GM12878 (cell line): ENCODE measurements around the gene HECTD4. TPM values are rescaled to one million over a fixed set of nuclear protein-coding genes. Genes with fewer than 3 reads are reported as not detected.

ENCODE experiments used
- ATAC-seq: fragments of 200-7000 bp; cut with Tn5 transposase; 3 replicates; pipeline ENCODE4 v1.9.1; 2020; ENCODE audit warnings: mild to moderate bottlenecking, moderate library complexity
- BruUV-seq: library from RNA; stranded (reverse); fragments of 400-500 nt; replicated peaks from 2 replicates; lab custom pipeline; 2021; lab: Mats Ljungman, UMichigan
- CTCF ChIA-PET: fragments of 300-600 bp; sonication (Branson Sonifier 250); formaldehyde crosslinking; extraction: SDS; loops from one replicate; lab custom pipeline; 2021; ENCODE audit warnings: inconsistent platforms; lab: Yijun Ruan, JAX
- POLR2A ChIA-PET: fragments of 350-600 bp; formaldehyde crosslinking; extraction: SDS; loops from one replicate; lab custom pipeline; 2021; ENCODE audit warnings: inconsistent platforms; lab: Charles Lee
- RAD21 ChIA-PET: fragments of 300-600 bp; sonication (Branson Sonifier 250); formaldehyde crosslinking; loops from one replicate; lab custom pipeline; 2023; ENCODE audit warnings: antibody characterized with exemption; ENCODE audit not compliant: unreplicated experiment; lab: Charles Lee
- SMC1A ChIA-PET: fragments of 300-600 bp; sonication (Branson Sonifier 250); formaldehyde crosslinking; loops from one replicate; lab custom pipeline; 2023; ENCODE audit not compliant: unreplicated experiment, uncharacterized antibody; lab: Charles Lee
- DNase-seq: peaks from one replicate; pipeline ENCODE4 v3.0.0-alpha.2; 2011; ENCODE audit warnings: low read depth, low spot score
- FAIRE-seq: peaks from 3 replicates; lab custom pipeline; 2011; peaks lifted over from hg19 to GRCh38; lab: Jason Lieb, UNC
- H2AFZ ChIP-seq: 2 replicates; pipeline ENCODE4 v1.6.0; 2011; ENCODE audit warnings: low read depth, low read length, control low read depth; ENCODE audit not compliant: control insufficient read depth
- H3K27ac ChIP-seq: 2 replicates; pipeline ENCODE4 v1.5.1; 2011; ENCODE audit warnings: control low read depth; ENCODE audit not compliant: control insufficient read depth, insufficient read depth
- H3K27me3 ChIP-seq, 2 experiments: replicated peaks in 1 of 2; 2 replicates each; pipeline versions ENCODE4 v1.6.0 to v1.6.1; 2011; ENCODE audit warnings: low read length in 1 of 2; ENCODE audit not compliant: control insufficient read depth in 2 of 2, insufficient read depth in 2 of 2
- H3K36me3 ChIP-seq, 2 experiments: 2 replicates each; pipeline ENCODE4 v1.5.1; 2011; ENCODE audit warnings: low read length in 1 of 2; ENCODE audit not compliant: control insufficient read depth in 2 of 2, insufficient read depth in 2 of 2
- H3K4me1 ChIP-seq: 2 replicates; pipeline ENCODE4 v1.6.1; 2011; ENCODE audit warnings: mild to moderate bottlenecking, low read length, moderate library complexity, mixed read lengths; ENCODE audit not compliant: control insufficient read depth, insufficient read depth
- H3K4me2 ChIP-seq: 2 replicates; pipeline ENCODE4 v1.6.0; 2011; ENCODE audit warnings: control low read depth; ENCODE audit not compliant: control insufficient read depth, insufficient read depth
- H3K4me3 ChIP-seq: fragments of 200-600 bp; sonication (generic); 2 replicates; pipeline ENCODE4 v1.5.1; 2016
- H3K79me2 ChIP-seq: 2 replicates; pipeline ENCODE4 v1.6.0; 2011; ENCODE audit warnings: low read length; ENCODE audit not compliant: control insufficient read depth, insufficient read depth
- H3K9ac ChIP-seq: 2 replicates; pipeline ENCODE4 v1.8.0; 2011; ENCODE audit warnings: low read length, control low read depth, mixed read lengths; ENCODE audit not compliant: control insufficient read depth, insufficient read depth
- H3K9me3 ChIP-seq: replicated peaks from 3 replicates; pipeline ENCODE4 v1.5.1; 2011; ENCODE audit warnings: mild to moderate bottlenecking, low read length; ENCODE audit not compliant: control insufficient read depth, insufficient read depth
- H4K20me1 ChIP-seq: 2 replicates; pipeline ENCODE4 v1.6.0; 2011; ENCODE audit not compliant: control insufficient read depth, insufficient read depth
- ASH2L ChIP-seq: fragments of 300-600, 200-600 bp; sonication (generic); IDR thresholded peaks from 2 replicates; pipeline ENCODE4 v1.6.1; 2017; ENCODE audit warnings: low read depth, mild to moderate bottlenecking, borderline replicate concordance
- EED ChIP-seq: sonication (generic); IDR thresholded peaks from 2 replicates; pipeline ENCODE4 v1.6.1; 2016; ENCODE audit warnings: antibody characterized with exemption, low read depth
- ETV6 ChIP-seq, 2 experiments: fragments of 450-650 bp in 1 of 2; IDR thresholded peaks in 1 of 2; conservative IDR thresholded peaks in 1 of 2; 2 replicates each; pipeline ENCODE4 v1.6.1; 2014; ENCODE audit warnings: antibody characterized with exemption in 1 of 2, borderline replicate concordance in 1 of 2, low read depth in 1 of 2, mild to moderate bottlenecking in 1 of 2, moderate library complexity in 1 of 2
- JUNB ChIP-seq: IDR thresholded peaks from 2 replicates; pipeline ENCODE4 v1.6.1; 2016; ENCODE audit warnings: antibody characterized with exemption, mild to moderate bottlenecking
- KLF5 ChIP-seq: fragments of 450-650 bp; IDR thresholded peaks from 2 replicates; pipeline ENCODE4 v1.6.1; 2014; ENCODE audit warnings: mild to moderate bottlenecking; ENCODE audit not compliant: partially characterized antibody
- LARP7 ChIP-seq: fragments of 450-650 bp; IDR thresholded peaks from 2 replicates; pipeline ENCODE4 v1.6.1; 2017; ENCODE audit warnings: mild to moderate bottlenecking
- MEF2A ChIP-seq: IDR thresholded peaks from 2 replicates; pipeline ENCODE4 v1.6.1; 2011; ENCODE audit warnings: low read depth, mild to moderate bottlenecking, low read length, moderate library complexity; ENCODE audit not compliant: insufficient read depth
- MYC ChIP-seq: IDR thresholded peaks from 2 replicates; pipeline ENCODE4 v1.6.1; 2011; ENCODE audit warnings: mild to moderate bottlenecking, low read length, moderate library complexity, inconsistent platforms; ENCODE audit not compliant: insufficient read depth, insufficient replicate concordance, insufficient read length, severe bottlenecking
- POU2F2 ChIP-seq: IDR thresholded peaks from 3 replicates; pipeline ENCODE4 v1.6.1; 2011; ENCODE audit warnings: low read depth, mild to moderate bottlenecking, low read length, borderline replicate concordance
- SPI1 ChIP-seq: IDR thresholded peaks from 2 replicates; pipeline ENCODE4 v1.6.1; 2011; ENCODE audit warnings: low read depth, mild to moderate bottlenecking, low read length, moderate library complexity, borderline replicate concordance; ENCODE audit not compliant: insufficient read depth
- TCF3 ChIP-seq: IDR thresholded peaks from 2 replicates; pipeline ENCODE4 v1.6.1; 2012; ENCODE audit warnings: low read depth, mild to moderate bottlenecking, low read length, borderline replicate concordance; ENCODE audit not compliant: insufficient read depth
- YBX1 ChIP-seq: fragments of 450-650 bp; IDR thresholded peaks from 2 replicates; pipeline ENCODE4 v1.6.1; 2016; ENCODE audit warnings: antibody characterized with exemption
- ZNF217 ChIP-seq: fragments of 450-650 bp; IDR thresholded peaks from 2 replicates; pipeline ENCODE4 v1.6.1; 2017; ENCODE audit warnings: antibody characterized with exemption, mild to moderate bottlenecking
- WGBS: methylation state at CpG from one replicate; pipeline ENCODE4 v1.1.6; 2016; ENCODE audit warnings: low lambda C conversion rate; ENCODE audit not compliant: insufficient replicate concordance, insufficient coverage; ENCODE audit errors: missing lambda C conversion rate; 5-methylcytosine and 5-hydroxymethylcytosine counted together
- in situ Hi-C: fragments of 300-500 bp; cut with MboI; formaldehyde crosslinking; loops from 9 replicates; pipeline ENCODE4 v1.14.3; 2018; ENCODE audit warnings: mixed read lengths
- intact Hi-C: fragments of 100-400 bp; cut with micrococcal nuclease; formaldehyde crosslinking; loops from one replicate; pipeline ENCODE4 v1.14.2; 2022; ENCODE audit not compliant: unreplicated experiment
- polyA plus RNA-seq, 11 experiments: library from polyadenylated mRNA; depleted of rRNA in 4 of 11; unstranded in 6 of 11; stranded (reverse) in 5 of 11; fragments of >200 nt; fragmentation: Nextera tagmentation in 4 of 11; fragmentation: Illumina TruSeq in 1 of 11; extraction: Ambion mirVana in 4 of 11; extraction: Trizol in 1 of 11; gene quantifications; 1 replicate in 1 of 11; 2 replicates in 10 of 11; pipeline versions ENCODE4 v1.2.1 to v1.2.3, GENCODE V29; 2011 to 2016; ENCODE audit warnings: inconsistent platforms in 2 of 11, missing spikeins in 2 of 11, low read depth in 1 of 11
- total RNA-seq, 4 experiments: library from RNA; depleted of rRNA in 3 of 4; stranded (reverse); fragments of >200 nt in 3 of 4; fragmentation: Illumina TruSeq in 1 of 4; extraction: Trizol in 1 of 4; gene quantifications; 2 replicates each; pipeline versions ENCODE4 v1.2.1 to v1.2.3, GENCODE V29; 2013 to 2021
- TF ChIP-seq, protein P1 (sequence below): IDR thresholded peaks from 2 replicates; pipeline ENCODE4 v1.6.1; 2012; ENCODE audit warnings: low read length, inconsistent platforms

Gene HECTD4
- total and polyA plus RNA-seq, 10 of the 15 experiments (the other 5 are each of a cell fraction or from before 2014, with no cell fraction given), result 5.8 to 43.9 (median 17.9) TPM

DNA sequence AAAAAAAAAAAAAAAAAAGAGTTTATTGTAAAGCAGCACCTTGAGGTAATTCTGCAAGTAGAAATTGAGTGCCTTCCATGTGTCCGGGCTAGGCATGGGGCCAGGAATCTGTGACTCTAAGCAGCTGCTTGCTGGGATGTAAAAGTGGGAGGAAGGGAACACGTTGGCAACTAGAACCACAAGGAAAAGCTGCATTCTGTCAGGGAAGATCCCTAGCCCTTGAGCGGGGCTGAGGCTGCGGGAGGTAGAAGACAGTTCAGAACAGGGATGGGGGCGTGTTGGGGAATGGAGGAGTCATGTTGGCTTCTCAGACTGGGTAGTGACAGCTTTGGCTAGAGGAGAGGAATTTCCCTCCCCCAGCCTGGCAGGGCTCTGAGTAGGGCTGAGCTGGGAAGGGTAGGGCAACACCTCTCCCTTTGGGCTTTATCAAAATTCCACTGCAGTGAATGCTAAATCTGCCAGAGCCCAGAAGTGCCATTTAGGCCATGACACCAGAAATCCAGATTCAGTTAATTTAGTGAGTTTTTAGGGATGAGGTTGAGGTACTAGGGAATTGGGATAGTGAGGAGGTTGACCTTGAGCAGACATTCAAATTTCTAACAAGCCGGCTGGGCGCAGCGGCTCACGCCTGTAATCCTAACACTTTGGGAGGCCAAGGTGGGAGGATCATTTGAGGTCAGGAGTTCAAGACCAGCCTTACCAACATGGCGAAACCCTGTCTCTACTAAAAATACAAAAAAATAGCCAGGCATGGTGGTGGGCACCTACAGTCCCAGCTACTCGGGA, 260.3 kb downstream of the HECTD4 start (continued):
- TF ChIP-seq SPI1 (no peak), KLF5 (no peak), ASH2L (no peak), JUNB (no peak), POU2F2 (no peak)

DNA sequence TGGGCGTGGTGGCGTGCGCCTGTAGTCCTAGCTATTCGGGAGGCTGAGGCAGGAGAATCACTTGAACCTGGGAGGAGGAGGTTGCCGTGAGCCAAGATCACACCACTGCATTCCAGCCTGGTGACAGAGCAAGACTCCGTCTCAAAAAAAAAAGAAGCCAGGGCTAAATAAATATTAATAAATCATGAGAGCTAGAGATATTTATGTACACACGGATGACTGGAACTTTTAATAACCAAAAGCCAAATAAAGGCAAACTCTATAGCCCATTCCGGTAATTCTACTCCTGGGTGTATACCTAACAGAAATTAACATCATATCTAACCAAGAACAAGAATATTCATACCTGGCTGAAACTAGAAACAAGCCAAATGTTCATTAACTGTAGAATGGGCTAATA, 264.5 kb downstream of the HECTD4 start:
- Histone ChIP-seq H3K4me1 (peaks cover 5% of the 10 kb centered on the region; the same call in 1 of the 2 replicates), H3K27ac (no peak overlapping the region), H4K20me1 (no peaks in the 10 kb centered on the region), H3K9ac (no peak overlapping the region), H2AFZ (no peak overlapping the region), H3K79me2 (no peaks in the 10 kb centered on the region), H3K4me3 (no peak overlapping the region), H3K9me3 (no peaks in the 10 kb centered on the region), H3K27me3 (no peaks in the 10 kb centered on the region), H3K4me2 (no peak overlapping the region), H3K36me3 (no peaks in the 10 kb centered on the region)
- ChIA-PET SMC1A (interaction anchor here (0.6 to 1.9 kb wide), 3 partner anchors 8 to 38 kb away, joined by 3 to 5 read pairs (median 3); partner anchors contain the start of gene TRAFD1), CTCF (interaction anchor here (0.6 kb wide), 1 partner anchor 269 kb away, joined by 4 read pairs; no protein-coding TSS in a partner anchor), POLR2A (interaction anchor here (0.7 kb wide), 1 partner anchor 180 kb away, joined by 3 read pairs; no protein-coding TSS in a partner anchor), RAD21 (no interaction called here)
- no peak for DNase-seq
- no peak for FAIRE-seq
- WGBS, result 90% methylated on average over 8 of the region's 8 CpGs
- intact Hi-C loops (no loop called here), in situ Hi-C loops (no loop called here)
- ATAC-seq, result no peak
- no TSS peak for BruUV-seq
- TF ChIP-seq TCF3, result no peak
- TF ChIP-seq YBX1, result no peak
- no peak for TF ChIP-seq EED
- TF ChIP-seq MYC, result no peak
- no peak for TF ChIP-seq LARP7
- TF ChIP-seq, protein P1, sequence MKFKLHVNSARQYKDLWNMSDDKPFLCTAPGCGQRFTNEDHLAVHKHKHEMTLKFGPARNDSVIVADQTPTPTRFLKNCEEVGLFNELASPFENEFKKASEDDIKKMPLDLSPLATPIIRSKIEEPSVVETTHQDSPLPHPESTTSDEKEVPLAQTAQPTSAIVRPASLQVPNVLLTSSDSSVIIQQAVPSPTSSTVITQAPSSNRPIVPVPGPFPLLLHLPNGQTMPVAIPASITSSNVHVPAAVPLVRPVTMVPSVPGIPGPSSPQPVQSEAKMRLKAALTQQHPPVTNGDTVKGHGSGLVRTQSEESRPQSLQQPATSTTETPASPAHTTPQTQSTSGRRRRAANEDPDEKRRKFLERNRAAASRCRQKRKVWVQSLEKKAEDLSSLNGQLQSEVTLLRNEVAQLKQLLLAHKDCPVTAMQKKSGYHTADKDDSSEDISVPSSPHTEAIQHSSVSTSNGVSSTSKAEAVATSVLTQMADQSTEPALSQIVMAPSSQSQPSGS, result no peak
- no peak for TF ChIP-seq MEF2A
- TF ChIP-seq ETV6 (conservative IDR thresholded peaks at IDR 0.05 in 1 of 2, IDR thresholded peaks at IDR 0.05 in 1 of 2; ENCODE audit: borderline replicate concordance in 1 of 2, low read depth in 1 of 2), result no peak
- TF ChIP-seq ZNF217, result no peak
